Activated CD8-positive, alpha-beta T cell treated with anti-CD3 and anti-CD28 coated beads, Interleukin-2, amount 10 ng/mL, durations not matched to agents 7 days and 5 days (primary cell): ENCODE data around the gene SLC22A31. TPM values are rescaled to one million over a fixed set of nuclear protein-coding genes. Genes with fewer than 3 reads are reported as not detected.

Experiments
- ATAC-seq: fragments of 150-1000 bp; cut with Tn5 transposase; one replicate; pipeline ENCODE4 v1.10.0; 2021; ENCODE audit warnings: moderate library complexity
- CTCF ChIA-PET: fragments of 350-600 bp; sonication (Branson Sonifier 250); formaldehyde crosslinking; loops from one replicate; lab custom pipeline; 2021; ENCODE audit warnings: antibody characterized with exemption; lab: Charles Lee
- POLR2A ChIA-PET: fragments of 350-600 bp; sonication (Branson Sonifier 250); formaldehyde crosslinking; loops from one replicate; lab custom pipeline; 2021; ENCODE audit warnings: antibody characterized with exemption; lab: Charles Lee
- DNase-seq: peaks from one replicate; pipeline ENCODE4 v3.0.0-alpha.2; 2020
- H3K27ac Mint-ChIP-seq: one replicate; pipeline ENCODE4 v1.8.0; 2021; ENCODE audit warnings: mild to moderate bottlenecking, mixed read lengths
- H3K27me3 Mint-ChIP-seq: one replicate; pipeline ENCODE4 v1.8.0; 2021; ENCODE audit warnings: low read depth, mixed read lengths
- H3K36me3 Mint-ChIP-seq: one replicate; pipeline ENCODE4 v1.8.0; 2021; ENCODE audit warnings: low read depth, mixed read lengths
- H3K4me1 Mint-ChIP-seq: one replicate; pipeline ENCODE4 v1.8.0; 2021; ENCODE audit warnings: low read depth, mixed read lengths
- H3K4me3 Mint-ChIP-seq: one replicate; pipeline ENCODE4 v1.8.0; 2021; ENCODE audit warnings: mild to moderate bottlenecking, mixed read lengths
- H3K9me3 Mint-ChIP-seq: one replicate; pipeline ENCODE4 v1.8.0; 2022; ENCODE audit warnings: mixed read lengths; ENCODE audit not compliant: insufficient read depth
- total RNA-seq, 2 experiments: library from RNA; stranded (reverse); gene quantifications; one replicate each; pipeline ENCODE4 v1.2.3, GENCODE V29; 2021

The SLC22A31 gene
- total RNA-seq, 2 experiments from 2014 or later = not detected

- DNase-seq (no peak), ATAC-seq (no peak)
- no peak overlapping the region for H3K4me3 Mint-ChIP-seq
- H3K27ac Mint-ChIP-seq = no peak overlapping the region
- no peaks in the 10 kb centered on the region for H3K27me3 Mint-ChIP-seq
- no peaks in the 10 kb centered on the region for H3K9me3 Mint-ChIP-seq
- H3K4me1 Mint-ChIP-seq = peaks cover 11% of the 10 kb centered on the region
- CTCF ChIA-PET = no interaction called here
- POLR2A ChIA-PET = interaction anchor here (1.3 kb wide), 1 partner anchor 20 kb away, joined by 5 read pairs; the partner anchor contains the start of gene ZNF778
- peaks cover 15% of the 10 kb centered on the region for H3K36me3 Mint-ChIP-seq
Measured at GRCh38 chr16:89237733-89238132, 37.4 kb upstream of the SLC22A31 start.

GRCh38 chr16:89233678-89234490 lies 33.5 kb upstream of the SLC22A31 start:
- Mint-ChIP-seq H3K27ac (no peak overlapping the region), H3K4me3 (no peak overlapping the region), H3K27me3 (no peaks in the 10 kb centered on the region), H3K36me3 (peaks cover 44% of the 10 kb centered on the region), H3K9me3 (peaks cover 2% of the 10 kb centered on the region), H3K4me1 (no peaks in the 10 kb centered on the region)
- ChIA-PET POLR2A (no interaction called here), CTCF (no interaction called here)
- DNase-seq (no peak), ATAC-seq (no peak)

- ChIA-PET CTCF (interaction anchor here (1.2 kb wide), 1 partner anchor 13 kb away, joined by 3 read pairs; no protein-coding TSS in a partner anchor), POLR2A (interaction anchor here (1.4 kb wide), 1 partner anchor 8 kb away, joined by 4 read pairs; no protein-coding TSS in a partner anchor)
- ATAC-seq (no peak), DNase-seq (no peak)
- Mint-ChIP-seq H3K27ac (no peak overlapping the region), H3K27me3 (no peaks in the 10 kb centered on the region), H3K36me3 (peaks cover 62% of the 10 kb centered on the region), H3K4me1 (no peaks in the 10 kb centered on the region), H3K4me3 (no peak overlapping the region), H3K9me3 (peaks cover 17% of the 10 kb centered on the region)
Measured at GRCh38 chr16:89232107-89232506, 31.8 kb upstream of the SLC22A31 start.

- ATAC-seq (no peak), DNase-seq (no peak)
- Mint-ChIP-seq H3K4me1 (no peaks in the 10 kb centered on the region), H3K4me3 (no peak overlapping the region), H3K9me3 (peaks cover 28% of the 10 kb centered on the region), H3K36me3 (peaks cover 77% of the 10 kb centered on the region), H3K27ac (no peak overlapping the region), H3K27me3 (no peaks in the 10 kb centered on the region)
- CTCF ChIA-PET = no interaction called here
- POLR2A ChIA-PET = no interaction called here
Measured at GRCh38 chr16:89230255-89230654, 29.9 kb upstream of the SLC22A31 start.

GRCh38 chr16:89224665-89225064 lies 24.3 kb upstream of the SLC22A31 start:
- ATAC-seq (no peak), DNase-seq (no peak)
- no peak overlapping the region for H3K4me3 Mint-ChIP-seq
- no peaks in the 10 kb centered on the region for H3K27me3 Mint-ChIP-seq
- no peak overlapping the region for H3K27ac Mint-ChIP-seq
- peaks cover 69% of the 10 kb centered on the region for H3K36me3 Mint-ChIP-seq
- H3K4me1 Mint-ChIP-seq = peaks cover 3% of the 10 kb centered on the region
- POLR2A ChIA-PET = no interaction called here
- peaks cover 29% of the 10 kb centered on the region for H3K9me3 Mint-ChIP-seq
- CTCF ChIA-PET = no interaction called here

- peaks cover 20% of the 10 kb centered on the region for H3K9me3 Mint-ChIP-seq
- H3K36me3 Mint-ChIP-seq = peaks cover 56% of the 10 kb centered on the region
- POLR2A ChIA-PET = no interaction called here
Measured at GRCh38 chr16:89222931-89223330, 22.6 kb upstream of the SLC22A31 start.

GRCh38 chr16:89221604-89222003 lies 21.3 kb upstream of the SLC22A31 start:
- Mint-ChIP-seq H3K27me3 (no peaks in the 10 kb centered on the region), H3K36me3 (peaks cover 42% of the 10 kb centered on the region), H3K27ac (no peak overlapping the region), H3K9me3 (peaks cover 8% of the 10 kb centered on the region), H3K4me1 (peaks cover 12% of the 10 kb centered on the region), H3K4me3 (no peak overlapping the region)
- ATAC-seq (no peak), DNase-seq (no peak)
- ChIA-PET POLR2A (no interaction called here), CTCF (no interaction called here)

More at GRCh38 chr16:89222931-89223330, 22.6 kb upstream of the SLC22A31 start:
- Mint-ChIP-seq H3K4me3 (no peak overlapping the region), H3K27me3 (no peaks in the 10 kb centered on the region), H3K27ac (no peak overlapping the region), H3K4me1 (peaks cover 9% of the 10 kb centered on the region)
- ATAC-seq = no peak
- no peak for DNase-seq
- CTCF ChIA-PET = no interaction called here

- Mint-ChIP-seq H3K36me3 (peaks cover 21% of the 10 kb centered on the region), H3K27ac (peak overlapping the region; percentile 65), H3K9me3 (no peaks in the 10 kb centered on the region), H3K4me1 (peaks cover 16% of the 10 kb centered on the region), H3K27me3 (no peaks in the 10 kb centered on the region), H3K4me3 (peak overlapping the region; percentile 33)
- CTCF ChIA-PET = interaction anchor here (1.0 kb wide), 1 partner anchor 12 kb away, joined by 3 read pairs; no protein-coding TSS in a partner anchor
- ATAC-seq = no peak
- POLR2A ChIA-PET = no interaction called here
- no peak for DNase-seq
Measured at GRCh38 chr16:89219365-89219764, 19.0 kb upstream of the SLC22A31 start.

- ChIA-PET CTCF (interaction anchor here (0.6 to 1.6 kb wide), 10 partner anchors 9 to 406 kb away, joined by 3 to 9 read pairs (median 3); partner anchors contain the start of genes APRT, GALNS and TRAPPC2L), POLR2A (interaction anchor here (0.6 to 1.5 kb wide), 11 partner anchors 9 to 424 kb away, joined by 3 to 12 read pairs (median 3); partner anchors contain the start of gene SPG7)
- Mint-ChIP-seq H3K27ac (peak within 1 kb of the TSS; percentile 79), H3K4me1 (peaks cover 16% of the 10 kb centered on the region), H3K4me3 (peak within 1 kb of the TSS; percentile 84), H3K36me3 (peaks cover 10% of the 10 kb centered on the region), H3K27me3 (no peaks in the 10 kb centered on the region), H3K9me3 (no peaks in the 10 kb centered on the region)
- ATAC-seq (peak; percentile 86), DNase-seq (peak; percentile 87)
Measured at GRCh38 chr16:89217388-89218191, 17.3 kb upstream of the SLC22A31 start, which contains the start of gene ZNF778. ZNF778 (plus strand) TSS chr16:89217703; CDS start chr16:89221128, 3,425 bp downstream.

GRCh38 chr16:89217138-89217387 lies 16.7 kb upstream of the SLC22A31 start:
- ATAC-seq = no peak
- Mint-ChIP-seq H3K4me3 (peak overlapping the region; percentile 84), H3K9me3 (no peaks in the 10 kb centered on the region), H3K4me1 (peaks cover 16% of the 10 kb centered on the region), H3K27me3 (no peaks in the 10 kb centered on the region), H3K36me3 (peaks cover 5% of the 10 kb centered on the region), H3K27ac (peak overlapping the region; percentile 79)
- ChIA-PET CTCF (interaction anchor here (1.1 to 1.6 kb wide), 4 partner anchors 23 to 405 kb away, joined by 3 to 9 read pairs (median 4); no protein-coding TSS in a partner anchor), POLR2A (interaction anchor here (0.9 to 1.5 kb wide), 6 partner anchors 20 to 353 kb away, joined by 3 to 12 read pairs (median 5); partner anchors contain the start of gene SPG7)
- no peak for DNase-seq

GRCh38 chr16:89216315-89217137 lies 16.2 kb upstream of the SLC22A31 start:
- no peaks in the 10 kb centered on the region for H3K27me3 Mint-ChIP-seq
- H3K9me3 Mint-ChIP-seq = no peaks in the 10 kb centered on the region
- ChIA-PET POLR2A (interaction anchor here (1.3 kb wide), 1 partner anchor 31 kb away, joined by 7 read pairs; no protein-coding TSS in a partner anchor), CTCF (interaction anchor here (0.6 to 1.3 kb wide), 15 partner anchors 23 to 597 kb away, joined by 3 to 7 read pairs (median 3); partner anchors contain the start of gene CDH15)
- peaks cover 16% of the 10 kb centered on the region for H3K4me1 Mint-ChIP-seq
- peaks cover 2% of the 10 kb centered on the region for H3K36me3 Mint-ChIP-seq
- peak overlapping the region; percentile 84 for H3K4me3 Mint-ChIP-seq
- ATAC-seq (peak; percentile 69), DNase-seq (peak; percentile 90)
- H3K27ac Mint-ChIP-seq = peak overlapping the region; percentile 79
